MM.1S (cell line): Measurements from ENCODE around the gene MAGI1.

Source experiments
- DNase-seq: peaks from one replicate; pipeline ENCODE4 v3.0.0-alpha.2; 2015
- H2AFZ ChIP-seq: fragments of 300-600 bp; sonication (generic); 2 replicates; pipeline ENCODE4 v1.6.0; 2016; ENCODE audit warnings: antibody characterized with exemption, low read length
- H3F3A ChIP-seq: fragments of 300-600 bp; sonication (generic); 2 replicates; pipeline ENCODE4 v1.6.1; 2016; ENCODE audit warnings: mild to moderate bottlenecking, antibody characterized with exemption, low read length, moderate library complexity, mixed read lengths; ENCODE audit not compliant: insufficient read depth
- H3K27ac ChIP-seq: fragments of 300-600 bp; sonication (generic); 2 replicates; pipeline ENCODE4 v1.5.1; 2016; ENCODE audit warnings: mild to moderate bottlenecking, low read length
- H3K27me3 ChIP-seq: fragments of 300-600 bp; sonication (generic); replicated peaks from 2 replicates; pipeline ENCODE4 v1.6.0; 2016; ENCODE audit warnings: low read length; ENCODE audit not compliant: insufficient read depth
- H3K36me3 ChIP-seq: fragments of 300-600 bp; sonication (generic); replicated peaks from 2 replicates; pipeline ENCODE4 v1.6.1; 2016; ENCODE audit warnings: mild to moderate bottlenecking, low read length, mixed read lengths; ENCODE audit not compliant: insufficient read depth
- H3K4me1 ChIP-seq: fragments of 300-600 bp; sonication (generic); 2 replicates; pipeline ENCODE4 v1.6.1; 2016; ENCODE audit warnings: low read length, mixed read lengths
- H3K4me2 ChIP-seq: fragments of 300-600 bp; sonication (generic); 2 replicates; pipeline ENCODE4 v1.6.0; 2016; ENCODE audit warnings: low read depth, low read length
- H3K4me3 ChIP-seq: fragments of 300-600 bp; sonication (generic); 2 replicates; pipeline ENCODE4 v1.5.1; 2016; ENCODE audit warnings: low read length, mixed read lengths
- H3K79me2 ChIP-seq: fragments of 300-600 bp; sonication (generic); 2 replicates; pipeline ENCODE4 v1.6.1; 2016; ENCODE audit warnings: mixed run types, low read length, mixed read lengths
- H3K9ac ChIP-seq: fragments of 300-600 bp; sonication (generic); 2 replicates; pipeline ENCODE4 v1.6.1; 2016; ENCODE audit warnings: low read length, mixed read lengths
- H3K9me2 ChIP-seq: fragments of 300-600 bp; sonication (generic); replicated peaks from 2 replicates; pipeline ENCODE4 v1.6.1; 2016; ENCODE audit warnings: mild to moderate bottlenecking, low read length, mixed read lengths; ENCODE audit not compliant: insufficient read depth
- H3K9me3 ChIP-seq: fragments of 300-600 bp; sonication (generic); replicated peaks from 2 replicates; pipeline ENCODE4 v1.6.1; 2016; ENCODE audit warnings: mild to moderate bottlenecking, low read length, mixed read lengths; ENCODE audit not compliant: insufficient read depth
- H4K20me1 ChIP-seq: fragments of 300-600 bp; sonication (generic); 2 replicates; pipeline ENCODE4 v1.6.1; 2016; ENCODE audit warnings: mild to moderate bottlenecking, low read length, moderate library complexity, mixed read lengths; ENCODE audit not compliant: insufficient read depth
- CTCF ChIP-seq: fragments of 300-600 bp; sonication (generic); IDR thresholded peaks from 2 replicates; pipeline ENCODE4 v1.5.1; 2016; ENCODE audit warnings: antibody characterized with exemption, low read length, mixed read lengths
- EZH2 ChIP-seq: fragments of 300-600 bp; sonication (generic); optimal IDR thresholded peaks from 2 replicates; pipeline ENCODE3; 2017; ENCODE audit warnings: low read depth, mild to moderate bottlenecking, antibody characterized with exemption, low read length, mixed read lengths
- EZH2phosphoT487 ChIP-seq: fragments of 300-600 bp; sonication (generic); IDR thresholded peaks from 2 replicates; pipeline ENCODE4 v1.6.1; 2018; ENCODE audit warnings: antibody characterized with exemption, low read length

The MAGI1 gene

GRCh38 chr3:65899226-65899625 is 139.5 kb downstream of the MAGI1 start:
- Histone ChIP-seq H3K9ac (no peak overlapping the region), H3K9me2 (no peaks in the 10 kb centered on the region), H2AFZ (no peak overlapping the region), H4K20me1 (no peaks in the 10 kb centered on the region), H3K4me3 (no peak overlapping the region), H3K4me1 (no peaks in the 10 kb centered on the region), H3K27me3 (no peaks in the 10 kb centered on the region), H3K79me2 (no peaks in the 10 kb centered on the region), H3K27ac (no peak overlapping the region), H3K9me3 (no peaks in the 10 kb centered on the region), H3K36me3 (no peaks in the 10 kb centered on the region), H3K4me2 (no peak overlapping the region), H3F3A (no peaks in the 10 kb centered on the region)
- no peak for TF ChIP-seq EZH2
- TF ChIP-seq EZH2phosphoT487 = no peak
- TF ChIP-seq CTCF = no peak
- no peak for DNase-seq

GRCh38 chr3:65897766-65898165 is 141.0 kb downstream of the MAGI1 start:
- Histone ChIP-seq H3K9me3 (no peaks in the 10 kb centered on the region), H3K36me3 (no peaks in the 10 kb centered on the region), H3F3A (no peaks in the 10 kb centered on the region), H3K4me2 (no peak overlapping the region), H3K4me1 (no peaks in the 10 kb centered on the region), H3K9ac (no peak overlapping the region), H3K4me3 (no peak overlapping the region), H3K27ac (no peak overlapping the region), H4K20me1 (no peaks in the 10 kb centered on the region), H3K9me2 (no peaks in the 10 kb centered on the region), H3K79me2 (no peaks in the 10 kb centered on the region), H2AFZ (no peak overlapping the region), H3K27me3 (no peaks in the 10 kb centered on the region)
- DNase-seq = no peak
- TF ChIP-seq EZH2phosphoT487 (no peak), EZH2 (no peak), CTCF (no peak)

- no peak for TF ChIP-seq CTCF
- TF ChIP-seq EZH2phosphoT487 = no peak
- TF ChIP-seq EZH2 = no peak
- no peak for DNase-seq
- Histone ChIP-seq H3K4me2 (no peak overlapping the region), H2AFZ (no peak overlapping the region), H3K9me2 (no peaks in the 10 kb centered on the region), H3K36me3 (no peaks in the 10 kb centered on the region), H3K27me3 (no peaks in the 10 kb centered on the region), H3K9ac (no peak overlapping the region), H3K4me3 (no peak overlapping the region), H3K79me2 (no peaks in the 10 kb centered on the region), H3F3A (no peaks in the 10 kb centered on the region), H3K27ac (no peak overlapping the region), H3K9me3 (no peaks in the 10 kb centered on the region), H4K20me1 (no peaks in the 10 kb centered on the region), H3K4me1 (no peaks in the 10 kb centered on the region)
Measured at GRCh38 chr3:65896321-65896720, 142.4 kb downstream of the MAGI1 start.
